HFFc6 (cell line): ENCODE data around the gene LPAR5. TPM values are rescaled to one million over a fixed set of nuclear protein-coding genes. Genes with fewer than 3 reads are reported as not detected.

Experiments
- DNase-seq: peaks from one replicate; pipeline ENCODE4 v3.0.0-alpha.2; 2018
- H3K27ac Mint-ChIP-seq: 2 replicates; pipeline ENCODE4 v1.8.0; 2020; ENCODE audit warnings: mild to moderate bottlenecking, mixed read lengths
- H3K27me3 Mint-ChIP-seq: 2 replicates; pipeline ENCODE4 v1.8.0; 2021; ENCODE audit warnings: mild to moderate bottlenecking, moderate library complexity, mixed read lengths; ENCODE audit not compliant: insufficient read depth
- H3K36me3 Mint-ChIP-seq: 2 replicates; pipeline ENCODE4 v1.8.0; 2021; ENCODE audit warnings: low read depth, mixed read lengths
- H3K4me1 Mint-ChIP-seq: 2 replicates; pipeline ENCODE4 v1.8.0; 2020; ENCODE audit warnings: low read depth, mixed read lengths
- H3K4me3 Mint-ChIP-seq: 2 replicates; pipeline ENCODE4 v1.8.0; 2020; ENCODE audit warnings: mild to moderate bottlenecking, moderate library complexity, mixed read lengths
- H3K9me3 Mint-ChIP-seq: 2 replicates; pipeline ENCODE4 v1.8.0; 2020; ENCODE audit warnings: mild to moderate bottlenecking, mixed read lengths
- long read RNA-seq: library from polyadenylated mRNA; unstranded; transcript quantifications from one replicate; pipeline ENCODE4 v2.0.0, GENCODE V29; 2019
- total RNA-seq, 6 experiments: library from RNA; stranded (reverse); fragmentation: NEBNext Ultra II Directional; extraction: Animal tissue kit (Norgen Biotek cat#: 25700); gene quantifications; 2 replicates in 1 of 6; 3 replicates in 5 of 6; pipeline ENCODE4 v1.2.3, GENCODE V29; 2021
- TF ChIP-seq, protein P1 (sequence below): fragments of 200-600 bp; sonication (generic); IDR thresholded peaks from 2 replicates; pipeline ENCODE4 v1.5.0; 2021; ENCODE audit warnings: antibody characterized with exemption, mild to moderate bottlenecking

The LPAR5 gene
- not detected for total RNA-seq
- long read RNA-seq: 0 reads

DNA sequence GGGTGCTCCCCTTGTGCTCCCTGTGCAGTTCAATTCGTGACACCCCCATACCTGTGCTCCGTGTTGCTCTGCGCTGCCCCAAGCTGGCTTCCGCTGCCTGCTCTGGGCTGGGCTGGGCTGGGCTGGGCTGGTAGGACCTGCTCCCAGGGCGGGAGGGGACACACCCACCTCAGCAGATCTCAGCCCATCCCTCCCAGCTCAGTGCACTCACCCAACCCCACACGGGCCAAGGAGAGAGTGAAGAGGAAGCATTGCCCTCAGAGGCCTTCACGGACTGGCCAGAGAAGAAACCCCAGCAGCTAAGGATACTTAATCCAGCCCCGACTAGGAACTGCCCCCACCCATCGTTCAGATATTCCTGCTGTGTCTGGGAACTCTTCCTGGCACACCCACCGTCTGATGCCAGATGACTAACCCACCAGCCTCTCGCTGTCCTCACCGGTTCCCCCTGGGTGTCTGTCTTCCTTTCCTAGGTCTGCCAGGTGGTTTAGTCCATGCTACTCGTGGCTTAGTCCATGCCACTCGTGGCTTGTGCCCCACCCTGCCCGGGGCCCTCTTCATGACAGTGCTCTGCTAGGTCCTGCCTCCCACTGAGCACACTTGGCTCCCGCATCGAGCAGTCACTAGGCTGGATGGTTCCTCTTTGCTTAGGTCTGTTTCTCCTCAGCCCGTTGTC lies at the start of gene LPAR5:
TSS of gene LPAR5 (minus strand) at position 104 of the 676 bp plus-strand sequence. CDS start 14,711 bp downstream, outside the sequence.
- Mint-ChIP-seq H3K27ac (no peak within 1 kb of the TSS), H3K36me3 (no peaks in the 10 kb centered on the region), H3K4me3 (no peak within 1 kb of the TSS), H3K27me3 (peaks cover 34% of the 10 kb centered on the region), H3K9me3 (no peaks in the 10 kb centered on the region), H3K4me1 (peaks cover 12% of the 10 kb centered on the region)
- DNase-seq: no peak
- TF ChIP-seq, protein P1, sequence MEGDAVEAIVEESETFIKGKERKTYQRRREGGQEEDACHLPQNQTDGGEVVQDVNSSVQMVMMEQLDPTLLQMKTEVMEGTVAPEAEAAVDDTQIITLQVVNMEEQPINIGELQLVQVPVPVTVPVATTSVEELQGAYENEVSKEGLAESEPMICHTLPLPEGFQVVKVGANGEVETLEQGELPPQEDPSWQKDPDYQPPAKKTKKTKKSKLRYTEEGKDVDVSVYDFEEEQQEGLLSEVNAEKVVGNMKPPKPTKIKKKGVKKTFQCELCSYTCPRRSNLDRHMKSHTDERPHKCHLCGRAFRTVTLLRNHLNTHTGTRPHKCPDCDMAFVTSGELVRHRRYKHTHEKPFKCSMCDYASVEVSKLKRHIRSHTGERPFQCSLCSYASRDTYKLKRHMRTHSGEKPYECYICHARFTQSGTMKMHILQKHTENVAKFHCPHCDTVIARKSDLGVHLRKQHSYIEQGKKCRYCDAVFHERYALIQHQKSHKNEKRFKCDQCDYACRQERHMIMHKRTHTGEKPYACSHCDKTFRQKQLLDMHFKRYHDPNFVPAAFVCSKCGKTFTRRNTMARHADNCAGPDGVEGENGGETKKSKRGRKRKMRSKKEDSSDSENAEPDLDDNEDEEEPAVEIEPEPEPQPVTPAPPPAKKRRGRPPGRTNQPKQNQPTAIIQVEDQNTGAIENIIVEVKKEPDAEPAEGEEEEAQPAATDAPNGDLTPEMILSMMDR: no peak

DNA sequence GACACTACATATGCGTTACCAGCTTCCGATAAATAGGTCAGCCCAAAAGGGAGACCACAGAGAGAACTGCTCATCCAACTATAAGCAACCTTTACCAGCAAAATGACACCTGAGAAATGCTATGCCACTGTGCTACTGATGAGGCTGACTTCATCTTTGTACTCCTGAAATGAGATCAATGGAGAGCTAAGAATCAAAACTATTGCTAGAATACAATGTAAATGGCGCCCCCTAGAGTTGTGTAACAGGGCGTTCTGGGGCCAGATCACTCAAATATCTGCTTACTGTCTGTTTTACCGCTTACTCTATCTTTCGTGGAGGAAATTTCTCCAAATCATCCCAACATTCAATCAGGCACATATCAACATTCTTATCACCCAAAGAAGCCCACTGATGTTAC lies 48.9 kb upstream of the LPAR5 start:
- peaks cover 32% of the 10 kb centered on the region for H3K36me3 Mint-ChIP-seq
- no peak for DNase-seq
- H3K27me3 Mint-ChIP-seq: peaks cover 3% of the 10 kb centered on the region
- H3K4me3 Mint-ChIP-seq: no peak overlapping the region
- no peaks in the 10 kb centered on the region for H3K9me3 Mint-ChIP-seq
- H3K4me1 Mint-ChIP-seq: peaks cover 35% of the 10 kb centered on the region
- no peak overlapping the region for H3K27ac Mint-ChIP-seq
- TF ChIP-seq, protein P1: peak; percentile 78

GRCh38 chr12:6676962-6677361 lies 41.2 kb upstream of the LPAR5 start:
- H3K4me1 Mint-ChIP-seq: no peaks in the 10 kb centered on the region; the same call in 1 of the 2 replicates
- no peak for DNase-seq
- H3K36me3 Mint-ChIP-seq: peaks cover 23% of the 10 kb centered on the region
- H3K27me3 Mint-ChIP-seq: no peaks in the 10 kb centered on the region
- H3K9me3 Mint-ChIP-seq: no peaks in the 10 kb centered on the region
- TF ChIP-seq, protein P1: no peak
- H3K27ac Mint-ChIP-seq: no peak overlapping the region
- no peak overlapping the region for H3K4me3 Mint-ChIP-seq

GRCh38 chr12:6672143-6672542 lies 36.4 kb upstream of the LPAR5 start:
- TF ChIP-seq, protein P1: no peak
- DNase-seq: no peak
- Mint-ChIP-seq H3K36me3 (peaks cover 36% of the 10 kb centered on the region), H3K4me3 (no peak overlapping the region), H3K4me1 (no peaks in the 10 kb centered on the region; the same call in 1 of the 2 replicates), H3K9me3 (no peaks in the 10 kb centered on the region), H3K27me3 (no peaks in the 10 kb centered on the region), H3K27ac (no peak overlapping the region)

DNA sequence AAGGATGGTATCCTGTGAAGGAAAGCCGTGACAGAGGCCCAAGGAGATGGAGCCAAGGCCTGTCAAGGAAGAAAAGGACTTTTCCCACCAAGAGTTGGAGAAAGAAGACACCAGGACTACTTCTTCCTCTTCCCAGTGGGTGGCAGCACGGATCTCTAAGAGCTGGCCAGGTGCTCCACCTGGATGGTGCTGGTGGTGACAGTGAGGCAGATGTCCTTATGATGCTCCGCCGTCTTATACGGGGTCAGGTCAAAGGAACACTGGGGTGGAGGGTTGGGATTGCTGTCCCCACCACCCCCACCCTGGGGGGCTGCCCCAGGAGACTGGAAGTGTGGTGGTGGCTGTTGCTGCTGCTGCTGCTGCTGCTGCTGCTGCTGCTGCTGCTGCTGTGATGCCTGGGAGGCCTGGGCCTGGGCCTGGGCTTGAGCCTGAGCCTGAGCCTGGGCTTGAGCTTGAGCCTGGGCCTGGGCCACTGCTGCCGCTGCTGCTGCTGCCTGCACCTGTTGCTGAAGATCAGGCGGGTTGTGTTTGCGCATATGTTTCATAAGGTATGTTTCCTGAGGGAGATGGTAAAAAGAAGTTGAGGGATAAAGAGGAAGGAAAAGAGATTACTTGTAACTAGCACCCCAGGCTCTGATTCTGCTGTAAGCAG lies 31.9 kb upstream of the LPAR5 start:
- TF ChIP-seq, protein P1: no peak; the same call in 1 of the 2 replicates
- no peak for DNase-seq

More for the DNA sequence above, 31.9 kb upstream of the LPAR5 start:
- H3K27me3 Mint-ChIP-seq: peaks cover 1% of the 10 kb centered on the region; the same call in 1 of the 2 replicates
- H3K27ac Mint-ChIP-seq: no peak overlapping the region
- peaks cover 31% of the 10 kb centered on the region for H3K36me3 Mint-ChIP-seq
- peaks cover 7% of the 10 kb centered on the region for H3K4me1 Mint-ChIP-seq
- no peak overlapping the region for H3K4me3 Mint-ChIP-seq
- H3K9me3 Mint-ChIP-seq: no peaks in the 10 kb centered on the region
